Measurements from ENCODE around the gene LRRIQ3.
"Not testable (repeated sequence)": the region's sequence is repeated elsewhere in the genome, so short reads cannot be mapped to it uniquely, and the experiment has no call there.

Gene LRRIQ3

GRCh38 chr1:74145086-74145485 is 52.9 kb downstream of the LRRIQ3 start:
- in situ Hi-C loops (cut with MboI; ENCODE audit: low sequenced_read_pairs, unreplicated experiment): no loop called here
- no peak for TF ChIP-seq CTCF (IDR thresholded peaks at IDR 0.05; ENCODE audit: borderline replicate concordance, control extremely low read depth, extremely low read depth, insufficient read depth, missing control alignments)
- no peak for DNase-seq (ENCODE audit: low spot score)

- DNase-seq (ENCODE audit: low spot score); in situ Hi-C loops (cut with MboI; ENCODE audit: low sequenced_read_pairs, unreplicated experiment): not testable (repeated sequence)
Observed at GRCh38 chr1:74117370-74117769, 80.6 kb downstream of the LRRIQ3 start.

- in situ Hi-C loops (cut with MboI; ENCODE audit: low sequenced_read_pairs, unreplicated experiment): no loop called here
Observed at GRCh38 chr1:74113333-74113732, 84.6 kb downstream of the LRRIQ3 start.

GRCh38 chr1:74107394-74107793 is 90.6 kb downstream of the LRRIQ3 start:
- no peak for TF ChIP-seq CTCF (IDR thresholded peaks at IDR 0.05; ENCODE audit: borderline replicate concordance, control extremely low read depth, extremely low read depth, insufficient read depth, missing control alignments)
- in situ Hi-C loops (cut with MboI; ENCODE audit: low sequenced_read_pairs, unreplicated experiment): no loop called here
- DNase-seq (ENCODE audit: low spot score): no peak

More at GRCh38 chr1:74113333-74113732, 84.6 kb downstream of the LRRIQ3 start:
- no peak for TF ChIP-seq CTCF (IDR thresholded peaks at IDR 0.05; ENCODE audit: borderline replicate concordance, control extremely low read depth, extremely low read depth, insufficient read depth, missing control alignments)
- DNase-seq (ENCODE audit: low spot score): no peak

- TF ChIP-seq CTCF (IDR thresholded peaks at IDR 0.05; ENCODE audit: borderline replicate concordance, control extremely low read depth, extremely low read depth, insufficient read depth, missing control alignments): no peak
- no peak for DNase-seq (ENCODE audit: low spot score)
- in situ Hi-C loops (cut with MboI; ENCODE audit: low sequenced_read_pairs, unreplicated experiment): no loop called here
Observed at GRCh38 chr1:74091371-74091770, 106.6 kb downstream of the LRRIQ3 start.

GRCh38 chr1:74083128-74083527 is 114.8 kb downstream of the LRRIQ3 start:
- no peak for TF ChIP-seq CTCF (IDR thresholded peaks at IDR 0.05; ENCODE audit: borderline replicate concordance, control extremely low read depth, extremely low read depth, insufficient read depth, missing control alignments)
- in situ Hi-C loops (cut with MboI; ENCODE audit: low sequenced_read_pairs, unreplicated experiment): no loop called here

GRCh38 chr1:74065081-74065480 is 132.9 kb downstream of the LRRIQ3 start:
- TF ChIP-seq CTCF (IDR thresholded peaks at IDR 0.05; ENCODE audit: borderline replicate concordance, control extremely low read depth, extremely low read depth, insufficient read depth, missing control alignments): no peak
- DNase-seq (ENCODE audit: low spot score): no peak
- in situ Hi-C loops (cut with MboI; ENCODE audit: low sequenced_read_pairs, unreplicated experiment): no loop called here

More at GRCh38 chr1:74083128-74083527, 114.8 kb downstream of the LRRIQ3 start:
- DNase-seq (ENCODE audit: low spot score): no peak
